Uterus (tissue), 2 donors: ENCODE measurements around the gene NECAB2.

Experiments used
- POLR2A ChIP-seq, 2 donors: fragments of 450-650 bp; IDR thresholded peaks; one replicate each; pipeline ENCODE4 v1.6.1; 2016; ENCODE audit warnings: antibody characterized with exemption in 2 of 2, mild to moderate bottlenecking in 1 of 2, moderate library complexity in 1 of 2
- TF ChIP-seq, protein P1 (sequence below), 4 experiments: fragments of 200-600 bp in 2 of 4; fragments of 450-650 bp in 2 of 4; sonication (generic) in 2 of 4; IDR thresholded peaks; one replicate each; pipeline ENCODE4 v1.5.1; 2016 to 2019; ENCODE audit warnings: antibody characterized with exemption in 4 of 4, mild to moderate bottlenecking in 2 of 4, moderate library complexity in 1 of 4

GRCh38 chr16:83956336-83957289 is 11.4 kb upstream of the NECAB2 start:
- TF ChIP-seq, protein P1, sequence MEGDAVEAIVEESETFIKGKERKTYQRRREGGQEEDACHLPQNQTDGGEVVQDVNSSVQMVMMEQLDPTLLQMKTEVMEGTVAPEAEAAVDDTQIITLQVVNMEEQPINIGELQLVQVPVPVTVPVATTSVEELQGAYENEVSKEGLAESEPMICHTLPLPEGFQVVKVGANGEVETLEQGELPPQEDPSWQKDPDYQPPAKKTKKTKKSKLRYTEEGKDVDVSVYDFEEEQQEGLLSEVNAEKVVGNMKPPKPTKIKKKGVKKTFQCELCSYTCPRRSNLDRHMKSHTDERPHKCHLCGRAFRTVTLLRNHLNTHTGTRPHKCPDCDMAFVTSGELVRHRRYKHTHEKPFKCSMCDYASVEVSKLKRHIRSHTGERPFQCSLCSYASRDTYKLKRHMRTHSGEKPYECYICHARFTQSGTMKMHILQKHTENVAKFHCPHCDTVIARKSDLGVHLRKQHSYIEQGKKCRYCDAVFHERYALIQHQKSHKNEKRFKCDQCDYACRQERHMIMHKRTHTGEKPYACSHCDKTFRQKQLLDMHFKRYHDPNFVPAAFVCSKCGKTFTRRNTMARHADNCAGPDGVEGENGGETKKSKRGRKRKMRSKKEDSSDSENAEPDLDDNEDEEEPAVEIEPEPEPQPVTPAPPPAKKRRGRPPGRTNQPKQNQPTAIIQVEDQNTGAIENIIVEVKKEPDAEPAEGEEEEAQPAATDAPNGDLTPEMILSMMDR (IDR thresholded peaks at IDR 0.05), result peak; percentile 49 to 77 (median 61)
- TF ChIP-seq POLR2A (IDR thresholded peaks at IDR 0.05), result no peak
